ENCODE results near the gene ECHS1. TPM values are rescaled to one million over a fixed set of nuclear protein-coding genes. Genes with fewer than 3 reads are reported as not detected.
A peak's percentile ranks its signal among the peaks of the same experiment; 100 is the strongest.
"Not testable (repeated sequence)": the region's sequence is repeated elsewhere in the genome, so short reads cannot be mapped to it uniquely, and the experiment has no call there.

ECHS1 gene
- total RNA-seq, 1 donor from 2014 or later, result 110 TPM

DNA sequence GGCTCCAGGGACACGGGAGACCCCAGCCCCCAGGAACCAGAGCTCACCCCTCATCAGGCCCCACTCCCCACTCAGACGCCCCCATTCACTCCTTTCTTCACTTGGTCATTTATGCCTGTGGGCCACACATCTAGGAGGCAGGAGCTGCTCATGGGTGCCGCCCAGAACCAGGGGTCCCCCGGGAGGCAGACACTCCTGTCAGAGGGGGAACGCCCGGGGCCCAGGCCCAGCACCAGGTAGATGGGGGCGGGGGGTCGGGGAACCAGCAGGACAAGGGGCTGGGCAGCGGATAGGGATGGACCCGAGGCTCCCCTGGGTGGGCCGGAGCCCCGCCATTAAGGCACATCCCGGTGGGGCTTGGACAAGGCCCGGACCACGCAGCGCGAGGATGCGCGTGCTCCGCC lies 48.3 kb downstream of the ECHS1 start:
- no peak for DNase-seq (ENCODE audit: low read depth)

DNA sequence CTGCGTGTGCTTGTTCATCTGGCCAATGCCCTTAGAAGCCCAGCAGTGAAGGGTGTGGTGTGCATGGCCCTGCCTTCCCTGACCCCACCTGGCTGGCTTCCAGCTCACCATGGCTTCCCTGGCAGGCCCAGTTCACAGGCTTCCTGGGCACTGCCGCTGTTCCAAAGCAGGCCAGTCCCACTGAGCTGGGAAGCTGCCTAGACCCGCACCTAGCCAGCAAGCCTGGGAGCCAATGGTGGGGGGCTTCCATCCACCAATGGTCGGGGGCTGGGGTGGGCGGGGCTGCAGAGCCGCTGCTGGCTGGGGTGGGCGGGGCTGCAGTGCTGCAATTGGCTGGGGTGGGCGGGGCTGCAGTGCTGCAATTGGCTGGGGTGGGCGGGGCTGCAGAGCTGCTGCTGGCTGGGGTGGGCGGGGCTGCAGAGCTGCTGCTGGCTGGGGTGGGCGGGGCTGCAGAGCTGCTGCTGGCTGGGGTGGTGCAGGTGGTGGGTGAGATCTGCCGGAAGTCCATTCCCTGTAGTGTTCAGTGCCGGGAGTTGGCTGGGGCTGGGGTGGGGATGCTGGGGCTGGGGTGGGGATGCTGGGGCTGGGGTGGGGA lies 48.9 kb downstream of the ECHS1 start:
- DNase-seq (ENCODE audit: low read depth), result peak; percentile 66

- DNase-seq (ENCODE audit: low read depth), result not testable (repeated sequence)
Observed at GRCh38 chr10:133322064-133322709, 51.0 kb downstream of the ECHS1 start.

DNA sequence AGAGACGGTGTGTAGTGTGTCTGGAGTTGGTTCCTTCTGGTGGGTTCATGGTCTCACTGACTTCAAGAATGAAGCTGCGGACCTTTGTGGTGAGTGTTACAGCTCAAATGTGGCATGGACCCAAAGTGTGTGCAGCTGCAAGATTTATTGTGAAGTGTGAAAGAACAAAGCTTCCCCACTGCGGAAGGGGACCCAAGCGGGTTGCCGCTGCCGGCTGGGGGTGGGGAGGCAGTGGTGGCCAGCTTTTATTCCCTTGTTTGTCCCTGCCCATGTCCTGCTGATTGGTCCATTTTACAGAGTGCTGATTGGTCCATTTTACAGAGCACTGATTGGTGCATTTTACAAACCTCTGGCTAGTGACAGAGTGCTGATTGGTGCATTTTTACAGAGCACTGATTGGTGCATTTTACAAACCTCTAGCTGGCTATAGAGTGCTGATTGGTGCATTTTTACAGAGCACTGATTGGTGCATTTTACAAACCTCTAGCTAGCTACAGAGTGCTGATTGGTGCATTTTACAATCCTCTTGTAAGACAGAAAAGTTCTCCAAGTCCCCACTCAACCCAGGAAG lies 52.2 kb downstream of the ECHS1 start:
- not testable (repeated sequence) for DNase-seq (ENCODE audit: low read depth)

GRCh38 chr10:133318494-133319127 lies 54.5 kb downstream of the ECHS1 start:
- peak; percentile 9 for DNase-seq (ENCODE audit: low read depth)

DNA sequence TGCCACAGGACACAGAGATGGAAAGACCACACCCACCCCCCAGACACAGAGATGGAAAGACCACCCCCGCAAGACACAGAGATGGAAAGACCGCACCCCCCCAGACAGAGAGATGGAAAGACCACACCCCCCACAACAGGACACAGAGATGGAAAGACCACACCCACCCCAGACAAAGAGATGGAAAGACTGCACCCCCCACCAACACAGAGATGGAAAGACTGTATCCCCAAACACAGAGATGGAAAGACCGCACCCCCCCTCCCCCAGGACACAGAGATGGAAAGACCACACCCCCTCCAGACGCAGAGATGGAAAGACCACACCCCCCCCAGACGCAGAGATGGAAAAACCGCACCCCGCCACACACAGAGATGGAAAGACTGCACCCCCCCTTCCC lies 56.4 kb downstream of the ECHS1 start:
- no peak for DNase-seq (ENCODE audit: low read depth)

- no peak for DNase-seq (ENCODE audit: low read depth)
Observed at GRCh38 chr10:133316266-133316665, 56.9 kb downstream of the ECHS1 start.

GRCh38 chr10:133315847-133316246 lies 57.3 kb downstream of the ECHS1 start:
- no peak for DNase-seq (ENCODE audit: low read depth)

GRCh38 chr10:133314911-133315310 lies 58.2 kb downstream of the ECHS1 start:
- DNase-seq (ENCODE audit: low read depth), result no peak

- DNase-seq (ENCODE audit: low read depth), result no peak
Observed at GRCh38 chr10:133313192-133313591, 60.0 kb downstream of the ECHS1 start.

GRCh38 chr10:133312769-133313145 lies 60.4 kb downstream of the ECHS1 start:
- DNase-seq (ENCODE audit: low read depth), result no peak

Other genes starting within 250 kb of the ECHS1 start
- 0.25 TPM in 1 of 2 replicates, not detected in the other for gene KNDC1, start 213.1 kb downstream of the ECHS1 start, total RNA-seq
- not detected in 2 replicates for gene UTF1, start 143.1 kb downstream of the ECHS1 start, total RNA-seq
- gene VENTX, start 135.5 kb downstream of the ECHS1 start, total RNA-seq, result not detected in 2 replicates
- 1.6 and 15.8 TPM in 2 replicates for gene ADAM8, start 96.5 kb downstream of the ECHS1 start, total RNA-seq
- 76.0 and 77.1 TPM in 2 replicates for gene TUBGCP2, start 64.5 kb downstream of the ECHS1 start, total RNA-seq
- gene ZNF511, start 64.4 kb downstream of the ECHS1 start, total RNA-seq, result 14.6 and 38.6 TPM in 2 replicates
- not detected in 2 replicates for gene CALY, start 36.5 kb downstream of the ECHS1 start, total RNA-seq
- not detected in 2 replicates for gene PRAP1, start 26.0 kb downstream of the ECHS1 start, total RNA-seq
- gene FUOM, start 15.3 kb downstream of the ECHS1 start, total RNA-seq, result 6.3 and 56.8 TPM in 2 replicates
- gene PAOX, start 5.9 kb upstream of the ECHS1 start, total RNA-seq, result 7.8 and 17.7 TPM in 2 replicates
- 35.8 and 46.6 TPM in 2 replicates for gene MTG1, start 20.8 kb upstream of the ECHS1 start, total RNA-seq
- gene SPRN, start 51.3 kb upstream of the ECHS1 start, total RNA-seq, result 0.17 and 0.35 TPM in 2 replicates
- 0.35 and 1.4 TPM in 2 replicates for gene SCART1, start 80.6 kb upstream of the ECHS1 start, total RNA-seq
- gene CYP2E1, start 154.0 kb upstream of the ECHS1 start, total RNA-seq, result 0.40 and 7.6 TPM in 2 replicates
- gene SYCE1, start 192.2 kb upstream of the ECHS1 start, total RNA-seq, result 0.25 TPM in 1 of 2 replicates, not detected in the other